ENCODE results near the gene INTS7.

GRCh38 chr1:211968200-211968834 lies 67.0 kb downstream of the INTS7 start:
- TF ChIP-seq CTCF (IDR thresholded peaks at IDR 0.05 in 2 of 3, conservative IDR thresholded peaks at IDR 0.05 in 1 of 3; ENCODE audit: insufficient read depth in 2 of 3, low read depth in 1 of 3, low read length in 3 of 3) (no peak), ZBTB40 (IDR thresholded peaks at IDR 0.05) (no peak), ZBTB40 (CRISPR knock-in tag; IDR thresholded peaks at IDR 0.05) (no peak), FOS (IDR thresholded peaks at IDR 0.05; ENCODE audit: extremely low read depth, insufficient read length) (no peak), DMBX1 (CRISPR knock-in tag; IDR thresholded peaks at IDR 0.05; ENCODE audit: borderline replicate concordance) (no peak), MXI1 (IDR thresholded peaks at IDR 0.05; ENCODE audit: low read depth, low read length) (no peak), GMEB1 (CRISPR knock-in tag; IDR thresholded peaks at IDR 0.05) (no peak), MAX (CRISPR knock-in tag; IDR thresholded peaks at IDR 0.05) (no peak), PYGO2 (tag; IDR thresholded peaks at IDR 0.05) (no peak), PTTG1 (tag; IDR thresholded peaks at IDR 0.05; ENCODE audit: low read depth) (no peak), PHB (CRISPR knock-in tag; IDR thresholded peaks at IDR 0.05) (no peak), ZMIZ1 (IDR thresholded peaks at IDR 0.05; ENCODE audit: low read depth in 2 of 2, low read length in 2 of 2) (no peak), CBX5 (IDR thresholded peaks at IDR 0.05; ENCODE audit: borderline replicate concordance, low read depth) (no peak), MTA3 (IDR thresholded peaks at IDR 0.05; ENCODE audit: borderline replicate concordance) (no peak)

Measured in K562 (cell line).